ENCODE results near the gene SLC50A1.

SLC50A1 gene

DNA sequence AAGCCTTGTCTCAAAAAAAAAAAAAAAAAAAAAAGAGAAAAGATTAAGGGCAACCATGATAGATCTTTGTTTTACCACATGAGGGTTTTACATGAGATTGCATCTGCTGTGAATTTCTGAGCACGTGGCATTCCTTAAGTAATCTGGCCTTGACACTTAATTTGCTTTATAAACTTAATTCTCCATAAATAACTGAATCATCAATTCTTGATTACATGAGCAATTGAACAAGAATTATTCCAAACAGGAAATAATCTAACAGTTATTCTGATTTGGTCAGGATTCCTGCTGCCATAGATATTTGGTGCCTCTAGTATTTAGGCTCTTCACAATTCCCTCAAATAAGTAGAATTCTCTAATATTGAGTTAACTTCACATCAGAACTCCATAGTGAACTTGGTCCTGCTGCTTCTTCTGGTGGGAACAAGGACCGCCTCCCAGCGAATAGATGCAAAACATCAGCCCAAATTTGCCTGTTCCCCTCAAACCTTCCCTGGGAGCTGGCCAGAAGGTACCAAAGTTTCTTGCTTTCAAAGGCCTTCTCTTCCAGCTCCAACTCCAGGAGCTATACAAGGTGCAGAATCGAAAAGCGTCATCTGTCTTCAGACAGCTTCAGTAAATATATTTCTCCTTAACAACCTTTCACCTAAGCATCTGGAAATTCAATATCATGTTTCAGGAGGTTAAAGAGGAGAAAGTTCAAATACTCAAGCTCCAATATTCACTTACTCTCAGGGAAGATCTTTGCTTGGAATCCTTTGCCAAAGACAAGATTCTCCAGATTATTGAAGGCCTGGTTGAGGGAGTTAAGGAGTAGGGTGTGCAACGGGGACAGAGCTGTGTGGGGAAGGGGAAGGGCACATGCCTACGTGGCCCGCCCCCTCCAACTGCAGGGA is 36.4 kb downstream of the SLC50A1 start:
- peak; percentile 50 for DNase-seq

DNA sequence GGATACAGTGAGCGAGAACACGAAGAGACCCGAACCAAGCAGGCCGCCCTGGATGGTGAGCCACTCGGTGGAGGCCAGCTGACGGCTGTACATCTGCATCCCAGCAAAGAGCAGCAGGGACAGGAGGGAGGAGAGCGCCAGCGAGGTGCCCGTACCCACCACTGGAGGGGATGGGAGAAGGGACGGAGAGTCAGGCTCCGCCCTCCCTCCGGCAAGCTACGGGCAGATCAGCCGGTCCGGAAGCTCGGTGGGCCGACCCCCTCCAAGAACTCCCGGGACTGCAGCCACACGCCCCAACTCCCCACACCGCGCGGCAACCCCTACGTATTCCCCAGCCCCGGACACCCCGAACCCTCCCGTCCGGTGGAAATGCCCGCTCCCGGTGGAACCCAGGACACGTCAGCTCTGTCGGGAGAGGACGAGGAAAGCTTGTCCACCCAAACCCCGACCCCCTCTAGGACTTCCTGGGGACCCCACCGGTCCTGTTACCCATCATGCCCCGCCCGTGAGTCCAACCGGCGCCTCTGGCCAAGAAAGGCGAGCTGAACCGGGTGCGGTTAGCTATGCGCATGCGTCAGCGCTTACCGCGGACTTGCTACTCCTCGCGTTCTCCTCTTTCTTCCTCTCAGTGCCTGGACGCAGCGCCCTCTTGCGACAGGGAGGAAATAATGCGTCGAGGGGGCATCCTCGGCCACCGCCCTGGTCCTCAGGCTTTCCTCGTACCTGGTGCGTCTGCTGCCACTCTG is 37.3 kb downstream of the SLC50A1 start, which contains the start of gene KRTCAP2:
Gene KRTCAP2, minus strand, starts transcription at position 573 of the 746 bp plus-strand sequence. Its CDS starts 80 bp downstream, at position 493.
- DNase-seq: peak; percentile 95

- DNase-seq: peak; percentile 80
Measured at GRCh38 chr1:155173478-155174323, 38.0 kb downstream of the SLC50A1 start, which contains the start of gene TRIM46. TRIM46 (plus strand) TSS chr1:155173849; CDS start chr1:155173967, 118 bp downstream.

GRCh38 chr1:155174324-155175280 is 39.0 kb downstream of the SLC50A1 start:
- DNase-seq: peak; percentile 80

DNA sequence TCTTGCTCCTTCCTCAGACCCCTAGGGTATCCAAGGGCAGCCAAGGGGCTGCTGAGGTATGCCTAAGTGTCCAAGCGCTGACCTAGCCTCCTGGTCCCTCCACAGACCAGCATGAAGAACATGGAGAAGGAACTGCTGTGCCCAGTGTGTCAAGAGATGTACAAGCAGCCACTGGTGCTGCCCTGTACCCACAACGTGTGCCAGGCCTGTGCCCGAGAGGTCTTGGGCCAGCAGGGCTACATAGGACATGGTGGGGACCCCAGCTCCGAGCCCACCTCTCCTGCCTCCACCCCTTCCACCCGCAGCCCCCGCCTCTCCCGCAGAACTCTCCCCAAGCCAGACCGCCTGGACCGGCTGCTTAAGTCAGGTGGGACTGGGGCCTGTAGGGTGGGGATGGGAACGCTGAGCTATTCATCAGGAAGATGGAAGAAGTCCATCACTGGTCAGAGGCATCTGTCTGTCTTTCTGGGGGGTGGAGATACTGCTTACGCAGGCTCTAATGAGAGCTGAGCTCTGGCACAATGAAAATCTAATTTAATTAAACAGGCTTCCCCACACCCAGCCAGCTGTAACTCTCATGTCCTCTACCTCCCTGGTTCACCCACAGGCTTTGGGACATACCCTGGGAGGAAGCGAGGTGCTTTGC is 39.8 kb downstream of the SLC50A1 start:
- DNase-seq: no peak

- peak; percentile 25 for DNase-seq
Measured at GRCh38 chr1:155175927-155176371, 40.3 kb downstream of the SLC50A1 start.

GRCh38 chr1:155176544-155177071 is 41.0 kb downstream of the SLC50A1 start:
- peak; percentile 93 for DNase-seq

DNA sequence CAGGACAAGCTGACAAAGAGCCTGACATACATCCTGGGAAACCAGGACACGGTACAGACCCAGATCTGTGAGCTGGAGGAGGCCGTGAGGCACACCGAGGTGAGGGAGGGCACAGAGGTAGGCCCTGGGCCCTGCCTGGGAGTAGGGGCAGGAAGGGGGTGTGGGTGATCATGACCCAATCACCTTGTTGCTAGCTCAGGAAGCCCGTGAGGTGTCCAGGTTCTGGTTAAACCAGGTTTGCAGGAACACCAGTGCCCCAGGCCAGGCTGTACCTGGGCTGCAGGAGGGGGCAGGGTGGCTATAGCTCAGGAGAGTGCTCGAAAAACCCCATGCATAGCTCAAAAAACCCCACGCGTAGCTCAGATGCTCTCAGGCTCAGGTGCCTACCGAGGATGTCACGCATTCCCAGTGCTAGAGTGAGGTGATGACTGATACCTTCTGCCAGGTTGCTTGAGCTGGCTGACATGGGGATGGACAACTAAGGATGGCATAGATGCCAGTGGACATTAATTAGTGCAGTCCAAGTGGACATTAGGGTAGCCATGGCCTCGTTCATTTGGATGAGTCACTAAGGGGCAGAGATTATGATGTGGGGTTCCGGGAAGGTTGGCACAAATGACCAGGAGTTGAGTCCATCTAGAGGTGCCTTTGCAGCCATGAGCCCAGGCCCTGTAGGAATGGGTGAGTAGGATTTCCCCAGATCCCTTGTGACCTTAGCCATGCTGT is 41.7 kb downstream of the SLC50A1 start:
- DNase-seq: no peak

DNA sequence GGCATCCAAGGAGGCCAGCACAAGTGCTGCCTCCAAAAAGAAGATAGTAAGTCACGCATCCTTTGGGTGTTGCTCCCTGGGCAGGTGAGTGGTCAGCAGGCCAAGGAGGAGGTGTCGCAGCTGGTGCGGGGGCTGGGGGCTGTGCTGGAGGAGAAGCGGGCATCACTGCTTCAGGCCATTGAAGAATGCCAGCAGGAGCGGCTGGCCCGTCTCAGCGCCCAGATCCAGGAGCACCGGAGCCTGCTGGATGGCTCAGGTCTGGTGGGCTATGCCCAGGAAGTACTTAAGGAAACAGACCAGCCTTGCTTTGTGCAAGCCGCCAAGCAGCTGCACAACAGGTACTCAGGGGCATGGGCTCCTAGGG is 42.2 kb downstream of the SLC50A1 start:
- DNase-seq: no peak

GRCh38 chr1:155178441-155179111 is 42.9 kb downstream of the SLC50A1 start:
- no peak for DNase-seq

DNA sequence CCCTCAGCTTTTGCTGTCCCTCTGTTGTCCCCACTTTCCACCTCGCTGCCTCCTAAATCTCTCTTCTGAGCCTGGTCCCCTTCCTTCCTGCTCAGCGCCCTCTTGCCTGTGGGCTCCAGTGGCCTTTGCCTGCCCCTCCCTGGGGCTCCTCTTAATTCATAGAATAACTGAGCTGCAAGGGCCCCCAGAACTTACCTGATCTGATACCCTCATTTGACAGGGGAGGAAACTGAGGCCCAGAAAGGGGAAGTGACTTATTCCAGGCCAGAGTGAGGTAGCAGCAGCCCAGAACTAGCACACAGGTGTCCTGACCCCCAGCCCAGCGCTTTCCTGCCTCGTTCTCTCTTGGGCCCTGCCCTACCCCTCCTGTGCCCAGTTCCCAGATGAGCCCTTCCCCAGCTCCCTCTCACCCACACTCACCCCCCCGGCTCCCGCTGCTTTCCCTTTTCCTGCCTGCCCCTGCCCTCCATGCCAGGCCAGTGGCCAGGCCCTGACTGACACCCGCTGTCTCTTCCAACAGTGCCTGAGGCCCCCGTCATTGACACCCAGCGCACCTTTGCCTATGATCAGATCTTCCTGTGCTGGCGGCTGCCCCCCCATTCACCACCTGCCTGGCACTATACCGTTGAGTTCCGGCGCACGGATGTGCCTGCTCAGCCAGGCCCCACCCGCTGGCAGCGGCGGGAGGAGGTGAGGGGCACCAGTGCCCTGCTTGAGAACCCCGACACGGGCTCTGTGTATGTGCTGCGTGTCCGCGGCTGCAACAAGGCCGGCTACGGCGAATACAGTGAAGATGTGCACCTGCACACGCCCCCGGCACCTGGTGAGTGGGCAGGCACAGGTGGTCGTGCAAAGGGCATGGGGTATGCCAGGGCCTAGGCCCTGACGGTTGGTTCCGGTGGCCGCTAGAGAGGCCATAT is 43.7 kb downstream of the SLC50A1 start:
- no peak for DNase-seq

- no peak for DNase-seq
Measured at GRCh38 chr1:155181371-155182051, 45.9 kb downstream of the SLC50A1 start.

DNA sequence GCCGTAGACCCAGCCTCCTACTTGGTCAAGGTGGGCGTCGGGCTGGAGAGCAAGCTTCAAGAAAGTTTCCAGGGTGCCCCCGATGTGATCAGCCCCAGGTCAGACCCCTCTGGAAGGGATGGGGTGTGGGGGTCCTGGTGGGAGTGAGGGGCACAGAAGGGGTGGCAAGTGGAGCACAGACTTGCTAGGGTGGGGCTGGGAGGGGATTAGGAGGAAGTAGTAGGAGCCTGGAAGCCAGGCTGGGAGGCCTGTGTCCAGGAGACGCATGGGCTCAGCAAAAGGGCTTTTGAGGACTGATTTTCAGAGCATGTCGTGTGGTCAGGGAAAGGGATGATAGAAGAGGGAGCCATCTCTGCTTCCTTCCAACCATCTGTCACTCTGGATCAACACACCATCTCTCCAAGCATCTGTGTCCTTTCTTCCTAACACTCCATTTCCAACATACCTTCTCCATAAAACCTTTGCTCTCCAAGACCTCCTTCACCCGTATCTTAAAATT is 46.4 kb downstream of the SLC50A1 start:
- DNase-seq: no peak

DNA sequence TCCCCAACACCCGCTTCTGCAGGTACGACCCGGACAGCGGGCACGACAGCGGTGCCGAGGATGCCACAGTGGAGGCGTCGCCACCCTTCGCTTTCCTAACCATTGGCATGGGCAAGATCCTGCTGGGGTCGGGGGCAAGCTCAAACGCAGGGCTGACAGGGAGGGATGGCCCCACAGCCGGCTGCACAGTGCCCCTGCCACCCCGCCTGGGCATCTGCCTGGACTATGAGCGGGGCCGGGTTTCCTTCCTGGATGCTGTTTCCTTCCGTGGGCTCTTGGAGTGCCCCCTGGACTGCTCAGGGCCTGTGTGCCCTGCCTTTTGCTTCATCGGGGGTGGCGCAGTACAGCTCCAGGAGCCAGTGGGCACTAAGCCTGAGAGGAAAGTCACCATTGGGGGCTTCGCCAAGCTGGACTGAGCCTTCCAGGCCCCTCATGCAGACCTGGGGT is 48.1 kb downstream of the SLC50A1 start:
- DNase-seq: no peak

- DNase-seq: no peak
Measured at GRCh38 chr1:155184351-155184811, 48.7 kb downstream of the SLC50A1 start.

DNA sequence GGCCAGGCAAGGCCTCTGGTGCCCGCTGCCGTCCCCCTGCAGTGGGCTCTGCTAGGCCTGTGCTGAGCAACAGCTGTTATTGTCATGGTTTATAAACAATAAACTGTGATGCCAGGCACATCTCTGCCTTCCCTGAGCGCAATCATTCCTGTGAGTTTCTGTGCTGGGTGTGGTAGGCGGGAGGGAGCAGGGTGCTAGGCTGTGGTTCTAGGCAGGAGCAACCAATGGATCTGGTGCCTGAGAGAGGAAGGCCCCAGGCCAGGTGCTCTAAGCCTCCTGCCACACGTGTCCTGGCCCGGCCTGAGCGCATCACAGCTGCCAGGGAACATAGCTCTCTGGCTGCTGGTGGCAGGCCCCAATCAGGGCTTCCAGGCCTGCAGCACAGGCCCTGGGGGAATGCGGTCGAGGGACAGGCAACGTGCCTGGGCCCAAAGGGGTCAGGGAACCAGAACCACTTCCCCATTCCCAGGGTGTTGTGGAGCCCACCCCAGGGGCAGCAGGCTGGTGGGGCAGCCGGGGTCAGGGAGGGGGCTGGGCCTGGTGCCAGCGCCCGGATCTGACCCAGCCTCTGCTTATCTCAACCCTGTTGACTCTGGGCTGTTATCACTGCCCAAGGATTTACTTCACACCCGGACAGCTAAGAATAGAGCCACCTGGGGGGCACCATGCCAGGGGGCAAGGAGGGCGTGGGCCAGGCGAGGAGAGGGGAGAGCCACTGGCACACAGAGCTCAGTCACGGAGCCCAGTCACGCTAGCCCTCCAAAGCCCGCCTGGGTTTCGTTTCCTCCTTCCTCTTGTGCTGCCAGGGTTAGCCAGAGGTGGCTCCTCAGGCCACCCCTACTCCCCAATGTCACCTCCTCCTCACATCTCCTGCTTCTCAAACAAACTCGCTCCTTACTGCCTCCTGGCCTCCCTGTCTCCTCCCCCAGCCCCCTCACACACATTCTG is 49.5 kb downstream of the SLC50A1 start:
- DNase-seq: no peak
